ENCODE measurements around the gene TMEM44.
A peak's percentile ranks its signal among the peaks of the same experiment; 100 is the strongest.
"Not testable (repeated sequence)": the region's sequence is repeated elsewhere in the genome, so short reads cannot be mapped to it uniquely, and the experiment has no call there.

TMEM44 gene

DNA sequence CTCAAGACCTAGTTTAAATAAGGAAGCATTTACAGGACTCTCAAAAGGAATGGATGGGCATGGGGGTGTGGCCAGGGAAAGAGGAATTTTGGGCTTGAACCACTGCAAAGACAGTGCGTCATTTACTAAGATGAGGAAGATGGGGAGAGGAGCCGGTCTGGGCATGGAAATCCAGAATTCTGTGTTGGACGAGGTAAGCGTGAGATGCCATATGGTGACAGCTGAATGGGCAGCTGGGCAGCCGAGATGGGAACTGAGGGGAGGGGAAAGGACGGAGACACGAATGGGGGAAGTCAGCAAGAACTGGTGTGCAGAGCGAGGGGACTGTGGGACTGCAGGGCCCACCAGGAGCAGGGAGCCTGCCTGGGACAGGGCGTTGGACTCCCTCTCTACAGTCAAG, 24.2 kb downstream of the TMEM44 start:
- no peak for DNase-seq

DNA sequence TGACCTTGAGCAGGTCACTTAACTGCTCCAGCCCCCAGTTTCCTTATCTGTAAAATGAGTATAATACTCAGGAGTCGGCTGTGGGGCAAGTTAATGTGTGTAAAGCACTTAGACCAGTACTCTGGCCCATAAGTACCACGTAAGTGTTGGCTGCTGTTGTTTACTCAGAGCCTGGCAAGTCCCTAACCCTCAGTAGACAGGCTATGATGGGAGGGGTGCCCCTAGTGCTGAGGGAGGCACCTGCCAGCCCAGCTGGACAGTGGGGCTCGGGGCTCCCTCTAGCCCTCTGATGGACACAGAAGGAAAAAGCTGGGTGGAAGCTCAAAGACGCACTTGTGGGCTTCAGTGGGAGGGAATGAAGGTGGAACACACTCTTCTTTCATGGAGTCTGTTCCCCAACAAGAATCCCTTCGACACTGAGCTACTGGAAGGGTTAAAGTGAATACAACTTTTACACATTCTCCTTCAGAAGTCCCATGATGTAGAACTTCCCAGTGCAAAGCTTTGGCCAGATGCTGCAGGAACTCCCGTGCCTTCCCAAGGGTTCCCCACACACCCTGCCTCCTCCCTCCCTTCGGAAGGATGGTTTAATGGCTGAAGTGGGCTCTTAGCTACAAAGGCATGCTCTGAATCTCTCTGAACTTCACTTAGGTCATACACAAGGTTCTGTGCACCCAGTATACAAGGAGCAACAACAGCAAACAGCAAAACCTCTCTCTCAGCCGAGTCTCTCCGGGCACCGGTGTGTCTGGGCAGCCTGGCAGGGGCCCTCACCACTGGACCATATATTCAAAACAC, 25.4 kb downstream of the TMEM44 start:
- DNase-seq = no peak

DNA sequence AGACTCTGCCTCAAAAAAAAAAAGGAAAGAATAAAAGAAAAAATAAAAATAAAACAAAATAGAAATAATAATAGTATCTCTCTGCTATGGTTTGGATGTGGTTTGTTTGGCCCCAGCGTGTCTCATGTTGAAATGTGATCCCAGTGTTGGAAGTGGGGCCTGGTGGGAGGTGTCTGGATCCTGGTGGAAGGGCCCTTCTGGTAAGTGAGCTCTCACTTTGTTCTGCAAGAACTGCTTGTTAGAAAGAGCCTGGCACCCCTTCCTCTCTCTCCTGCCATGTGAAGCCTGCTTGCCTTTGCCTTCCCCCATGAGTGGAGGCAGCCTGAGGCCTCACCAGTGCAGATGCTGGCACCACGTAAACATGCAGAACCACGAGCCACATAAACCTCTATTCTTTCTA, 26.3 kb downstream of the TMEM44 start:
- no peak for DNase-seq

DNA sequence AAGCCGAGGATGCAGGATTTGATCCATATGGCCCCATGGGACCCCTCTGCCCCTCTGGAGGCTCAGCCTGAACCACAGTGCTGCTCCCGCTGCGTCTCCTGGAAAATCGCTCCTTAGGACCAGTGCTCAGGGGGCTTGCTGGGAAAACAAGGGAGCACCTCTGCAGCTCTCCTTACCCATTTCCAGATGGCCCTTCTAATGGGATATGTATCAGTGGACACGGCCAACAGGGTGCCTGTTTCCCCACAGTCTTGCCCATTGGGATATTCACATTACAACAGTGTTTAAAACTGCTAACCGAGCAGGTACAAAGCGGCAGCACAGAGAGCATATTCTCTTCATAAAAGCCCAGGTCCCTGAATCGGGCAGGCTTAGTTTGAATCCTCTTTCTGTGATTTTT, 27.1 kb downstream of the TMEM44 start:
- DNase-seq = no peak

DNA sequence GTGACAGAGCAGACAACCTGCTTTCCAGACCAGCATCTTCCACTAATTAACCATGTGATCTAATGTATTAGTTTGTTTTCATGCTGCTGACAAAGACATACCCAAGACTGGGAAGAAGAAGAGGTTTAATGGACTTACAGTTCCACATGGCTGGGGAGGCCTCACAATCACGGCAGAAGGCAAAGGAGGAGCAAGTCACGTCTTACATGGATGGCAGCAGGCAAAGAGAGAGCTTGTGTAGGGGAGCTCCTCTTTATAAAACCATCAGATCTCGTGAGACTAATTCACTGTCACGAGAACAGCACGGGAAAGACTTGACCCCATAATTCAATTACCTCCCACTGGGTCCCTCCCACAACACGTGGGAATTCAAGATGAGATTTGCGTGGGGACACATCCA, 27.9 kb downstream of the TMEM44 start:
- not testable (repeated sequence) for DNase-seq

DNA sequence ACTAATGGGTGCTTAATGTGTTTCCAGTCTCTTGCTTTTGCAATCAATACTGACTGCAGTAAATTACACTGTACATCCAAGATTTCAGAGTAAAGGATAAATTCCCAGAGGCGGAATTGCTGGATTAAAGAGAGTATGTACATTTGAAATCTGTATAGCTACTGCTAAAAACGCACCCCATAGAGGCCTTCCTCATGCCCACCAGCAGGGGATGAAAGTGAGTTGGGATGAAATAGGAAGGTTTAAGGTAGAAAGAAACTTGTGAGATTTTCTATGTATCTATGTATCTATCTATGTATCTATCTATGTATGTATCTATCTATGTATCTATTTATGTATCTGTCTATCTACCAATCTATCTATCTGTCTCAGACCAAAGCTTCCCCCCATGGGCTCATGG, 28.4 kb downstream of the TMEM44 start:
- DNase-seq = no peak

DNA sequence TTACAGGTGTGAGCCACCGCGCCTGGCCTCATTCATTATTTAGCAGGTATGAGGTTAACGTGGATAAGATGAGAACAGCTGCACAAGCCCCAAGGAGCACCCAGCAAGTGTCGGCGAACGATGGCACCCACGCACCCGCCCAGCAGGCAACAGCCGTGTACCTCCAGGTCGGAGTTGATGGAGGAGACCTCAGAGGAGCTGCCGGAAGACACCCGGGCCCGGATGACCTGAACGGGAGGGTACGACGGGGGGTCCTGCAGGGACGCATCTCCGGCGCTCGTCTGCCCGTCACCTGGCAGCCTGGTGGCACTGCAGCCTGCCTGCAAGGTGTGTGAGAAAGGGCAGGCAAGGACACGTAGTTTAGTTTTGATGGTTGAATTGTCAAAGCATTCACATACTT, 29.1 kb downstream of the TMEM44 start:
- no peak for DNase-seq

DNA sequence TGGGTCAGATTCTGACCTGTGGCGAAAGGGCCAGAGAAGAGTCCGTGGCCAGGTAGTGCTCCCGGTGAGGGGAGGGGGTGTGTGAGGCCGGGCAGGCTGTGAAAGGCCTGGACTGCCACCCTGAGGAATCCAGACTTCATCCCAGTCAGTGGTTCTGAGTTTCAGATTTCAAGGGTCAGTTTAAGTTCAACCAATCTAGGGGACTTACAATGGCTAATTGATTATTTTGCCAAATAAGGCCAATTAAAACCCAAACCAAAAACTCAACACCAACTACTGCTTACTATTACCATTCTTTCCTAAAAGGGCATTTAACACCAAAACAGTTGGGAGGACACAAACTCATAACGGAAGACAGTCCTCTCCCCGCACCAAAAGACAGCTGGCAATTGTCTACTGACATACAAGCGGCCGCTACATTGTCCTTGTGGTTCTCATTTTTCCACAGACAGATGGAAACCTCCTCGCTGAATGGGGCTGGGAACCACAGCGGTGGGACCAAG, 30.5 kb downstream of the TMEM44 start:
- DNase-seq = no peak

DNA sequence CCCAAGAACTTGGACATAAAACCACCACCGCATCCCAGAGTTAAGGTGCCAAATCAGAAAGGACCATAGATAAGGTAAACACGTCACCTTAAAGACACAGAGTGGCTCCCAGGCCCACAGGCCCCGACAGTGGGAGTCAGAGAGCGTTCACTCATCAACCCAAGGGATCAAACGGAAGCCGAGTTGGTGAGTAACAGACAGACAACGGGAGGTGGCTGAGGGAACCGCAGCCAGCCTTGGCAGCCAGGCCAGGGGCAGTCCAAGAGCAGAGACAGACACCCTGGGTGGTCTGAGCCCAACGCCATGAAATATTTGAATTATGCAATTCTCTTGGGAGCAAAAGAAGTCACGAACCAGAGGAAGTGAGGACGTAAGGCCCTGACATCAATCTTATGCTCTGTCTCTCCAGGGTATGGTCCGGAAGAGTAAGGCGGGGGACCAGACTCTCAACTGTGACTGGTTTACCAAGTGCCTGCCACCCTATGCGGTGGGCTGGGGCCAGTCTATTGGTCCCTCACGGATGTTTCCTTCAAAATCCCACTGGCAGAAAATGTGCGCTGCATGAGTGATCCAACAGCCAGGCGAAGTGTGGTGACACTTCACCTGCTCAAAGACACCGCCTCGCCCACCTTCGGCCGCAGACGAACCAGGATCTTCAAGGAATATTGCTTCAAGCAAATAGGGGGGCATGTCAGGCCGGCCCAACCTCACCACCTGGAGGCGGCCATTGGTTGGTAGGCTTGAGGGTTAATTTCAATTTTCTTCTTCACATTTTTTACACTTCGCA, 34.3 kb downstream of the TMEM44 start:
- DNase-seq = peak; percentile 99

DNA sequence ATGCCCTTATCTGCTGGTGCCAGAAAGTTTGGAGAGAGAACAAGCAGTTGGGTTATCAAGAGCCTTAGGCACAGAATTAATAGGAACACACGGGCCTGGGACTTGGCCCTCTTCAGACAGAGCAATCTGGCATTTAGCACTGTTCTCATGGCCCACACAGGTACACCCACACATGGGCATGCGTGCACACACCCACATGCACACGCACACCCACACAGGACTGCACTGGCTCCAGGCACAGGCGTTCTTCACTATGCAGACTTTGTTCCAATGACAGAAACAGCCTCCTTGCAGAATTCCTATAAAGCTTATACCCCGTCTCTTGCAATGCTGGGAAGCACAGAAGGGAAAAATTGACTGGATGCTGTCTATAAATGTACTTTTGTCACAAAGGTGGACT, 36.3 kb downstream of the TMEM44 start:
- DNase-seq = no peak

DNA sequence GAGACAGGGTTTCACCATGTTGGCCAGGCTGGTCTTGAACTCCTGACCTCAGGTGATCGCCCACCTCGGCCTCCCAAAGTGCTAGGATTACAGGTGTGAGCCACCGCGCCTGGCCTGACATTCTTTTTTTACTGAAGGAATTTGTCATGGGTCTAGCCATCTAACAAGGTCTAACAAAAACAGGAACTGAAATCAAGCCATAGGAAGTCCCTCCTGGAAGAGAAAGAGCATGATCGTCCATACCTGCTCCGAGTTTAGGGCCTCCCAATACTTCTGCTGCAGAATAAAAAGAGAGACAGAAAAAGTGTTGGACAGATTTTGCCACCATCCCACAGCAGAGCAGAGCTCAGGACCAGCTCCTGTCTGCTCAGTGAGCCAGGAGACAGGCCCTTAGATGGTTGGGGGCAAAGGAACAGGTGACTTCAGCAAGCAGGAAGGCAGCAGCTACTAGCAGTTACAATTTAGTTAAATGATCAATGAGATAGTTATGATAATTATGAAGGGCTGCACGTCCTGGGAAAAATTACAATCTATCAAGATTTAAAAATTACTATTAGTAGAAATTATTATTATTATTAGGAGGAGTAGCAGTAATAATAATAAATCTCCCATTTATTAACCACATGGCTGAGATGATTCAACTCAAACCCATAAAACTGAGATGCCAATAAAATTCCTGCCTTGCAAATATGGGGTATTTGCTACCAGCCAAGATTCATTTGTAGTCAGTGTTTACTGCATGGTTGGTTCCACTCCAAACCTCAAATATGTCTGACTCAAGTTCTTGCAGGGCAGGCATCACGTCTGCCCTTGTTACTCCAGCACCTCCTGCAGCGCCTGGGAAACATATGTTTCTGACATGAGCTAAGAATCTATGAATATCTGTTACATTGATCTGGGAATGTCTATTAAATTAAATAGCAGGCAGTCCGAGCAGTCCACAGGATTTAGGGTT, 40.1 kb downstream of the TMEM44 start:
- DNase-seq = peak; percentile 100

DNA sequence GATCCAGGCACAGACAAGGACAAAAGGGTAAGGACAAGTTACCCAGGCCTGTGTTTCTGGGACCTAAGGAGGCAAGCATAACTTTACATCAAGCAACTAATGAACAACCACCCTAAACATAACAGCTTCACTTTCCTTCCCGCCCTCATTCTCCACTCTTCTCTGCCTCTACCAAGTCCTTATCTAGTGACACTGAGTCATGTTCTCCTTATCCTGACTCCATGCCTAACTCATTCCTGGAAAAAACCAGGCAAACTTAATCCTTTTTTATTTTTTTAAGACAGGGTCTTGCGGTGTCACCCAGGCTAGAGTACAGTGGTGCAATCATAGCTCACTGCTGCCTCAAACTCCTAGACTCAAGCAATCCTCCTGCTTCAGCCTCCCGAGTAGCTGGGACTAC, 44.5 kb downstream of the TMEM44 start:
- peak; percentile 38 for DNase-seq

DNA sequence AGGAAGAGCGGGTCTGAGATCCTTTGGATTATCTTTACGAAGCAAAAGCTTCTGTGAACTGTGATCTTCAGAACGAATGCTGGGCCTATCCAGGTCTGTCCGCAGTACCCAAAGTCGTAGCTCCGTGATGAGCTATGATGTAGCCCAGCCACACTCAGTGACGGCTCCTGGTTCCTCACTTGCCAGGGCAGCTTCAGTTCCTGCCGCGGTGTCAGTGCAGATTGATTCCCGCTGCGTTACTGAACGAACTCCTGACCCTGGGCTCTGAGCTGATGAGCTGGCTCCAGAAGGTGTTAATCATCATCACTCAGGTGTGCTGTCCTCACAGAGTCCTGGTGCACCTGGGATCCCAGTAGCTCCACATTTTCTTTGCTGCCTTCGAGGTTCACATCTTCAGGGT, 45.0 kb downstream of the TMEM44 start:
- DNase-seq = no peak

DNA sequence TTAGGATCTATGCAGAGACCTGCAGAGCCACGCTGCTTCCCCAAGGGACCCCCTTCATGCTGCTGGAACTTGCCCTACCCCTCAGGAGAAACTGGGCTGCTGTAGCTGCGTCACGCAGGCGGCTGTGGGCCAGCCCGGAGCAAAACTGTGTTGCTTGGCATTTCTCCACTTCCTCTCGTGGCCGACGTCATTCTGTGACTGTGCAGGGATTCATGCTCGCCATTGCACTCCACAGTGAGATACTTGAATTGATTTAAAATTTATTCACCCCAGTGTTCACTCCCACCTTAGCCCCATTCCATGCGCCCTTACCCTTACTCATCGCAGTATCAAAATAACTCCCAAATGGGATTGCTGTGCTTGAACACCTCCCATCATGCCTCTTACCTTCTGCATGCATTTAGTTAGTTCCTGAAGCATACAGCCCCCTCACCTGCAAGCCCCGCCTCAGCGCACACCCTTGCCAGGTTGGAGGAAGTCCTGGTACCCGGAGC, 45.7 kb downstream of the TMEM44 start:
- peak; percentile 43 for DNase-seq

DNA sequence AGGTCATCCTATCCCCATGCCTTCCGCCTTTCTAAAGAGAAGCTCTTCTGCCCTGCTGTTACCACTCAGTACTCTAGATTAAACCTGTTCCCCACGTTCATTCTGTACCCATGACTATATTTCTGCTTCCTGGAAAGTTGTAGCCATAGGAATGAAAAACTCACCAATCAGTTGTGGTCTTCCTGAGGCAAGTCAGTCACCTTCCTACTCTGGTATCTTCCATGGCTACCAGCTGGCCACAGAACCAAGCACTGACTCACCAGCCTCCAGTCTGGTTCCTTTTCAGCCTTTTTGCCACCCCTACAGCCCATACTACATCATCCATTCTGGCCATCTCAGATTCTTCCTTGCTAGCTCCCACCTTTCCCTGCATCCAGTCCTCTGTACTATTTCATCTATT, 46.4 kb downstream of the TMEM44 start:
- DNase-seq = peak; percentile 58

DNA sequence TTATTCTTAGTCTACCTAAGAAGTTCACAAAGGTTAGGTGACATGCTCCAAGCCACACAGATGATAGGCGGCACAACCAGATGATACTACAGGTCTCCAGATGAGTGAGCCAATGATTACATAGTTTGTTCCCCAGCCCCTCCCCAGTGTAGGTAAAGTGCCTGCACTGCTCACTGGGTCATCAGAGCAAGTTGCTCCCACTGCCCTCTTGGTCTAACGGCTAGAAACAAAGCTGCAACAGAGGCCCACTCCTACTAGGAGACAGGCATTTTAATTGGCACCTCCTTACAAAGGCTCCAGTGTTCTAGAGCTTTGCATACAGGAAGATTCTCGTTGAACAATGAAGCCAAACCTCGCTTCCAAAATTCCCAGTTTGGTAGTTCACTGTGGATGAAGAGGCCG, 47.3 kb downstream of the TMEM44 start:
- no peak for DNase-seq

DNA sequence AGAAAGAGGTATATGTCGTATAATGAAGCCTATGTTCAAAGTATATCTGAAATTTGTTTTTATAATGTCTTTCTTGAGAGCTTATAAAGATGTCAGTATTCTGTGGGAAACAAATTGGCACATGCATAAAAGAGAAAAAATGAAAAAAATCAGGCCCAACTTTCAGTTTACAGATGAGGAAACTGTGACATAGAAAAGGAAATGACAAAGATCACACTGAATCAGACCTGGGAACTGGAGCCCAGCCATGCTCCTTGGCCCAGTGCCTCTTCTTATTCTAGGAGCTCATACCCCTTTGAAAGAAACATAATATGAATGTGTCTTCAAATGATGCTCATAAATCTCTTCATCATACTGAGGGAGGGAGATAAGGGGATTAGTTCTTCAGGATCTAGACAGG, 48.4 kb downstream of the TMEM44 start:
- no peak for DNase-seq

DNA sequence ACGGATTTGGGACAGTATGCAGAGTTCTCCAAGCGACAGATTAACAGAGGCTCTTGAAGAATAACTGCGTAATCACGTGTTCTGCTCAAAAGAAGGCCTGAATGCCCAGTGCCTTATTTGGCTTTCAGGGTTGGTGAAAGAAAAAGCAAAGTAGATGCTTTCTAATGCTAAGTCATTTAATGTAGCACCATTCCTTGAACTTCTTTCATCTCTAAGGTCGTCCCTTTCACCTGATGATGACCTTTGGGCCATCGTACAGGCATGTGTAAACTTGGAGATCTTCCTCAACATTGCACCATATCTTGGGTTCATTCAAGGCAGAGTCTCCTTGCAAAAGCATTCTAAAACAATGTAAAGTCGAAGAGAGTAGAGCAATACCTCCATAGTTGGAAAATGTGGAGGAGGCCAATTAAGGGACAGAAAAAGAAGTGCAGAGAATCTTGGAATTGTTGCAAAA, 48.9 kb downstream of the TMEM44 start:
- DNase-seq = no peak

DNA sequence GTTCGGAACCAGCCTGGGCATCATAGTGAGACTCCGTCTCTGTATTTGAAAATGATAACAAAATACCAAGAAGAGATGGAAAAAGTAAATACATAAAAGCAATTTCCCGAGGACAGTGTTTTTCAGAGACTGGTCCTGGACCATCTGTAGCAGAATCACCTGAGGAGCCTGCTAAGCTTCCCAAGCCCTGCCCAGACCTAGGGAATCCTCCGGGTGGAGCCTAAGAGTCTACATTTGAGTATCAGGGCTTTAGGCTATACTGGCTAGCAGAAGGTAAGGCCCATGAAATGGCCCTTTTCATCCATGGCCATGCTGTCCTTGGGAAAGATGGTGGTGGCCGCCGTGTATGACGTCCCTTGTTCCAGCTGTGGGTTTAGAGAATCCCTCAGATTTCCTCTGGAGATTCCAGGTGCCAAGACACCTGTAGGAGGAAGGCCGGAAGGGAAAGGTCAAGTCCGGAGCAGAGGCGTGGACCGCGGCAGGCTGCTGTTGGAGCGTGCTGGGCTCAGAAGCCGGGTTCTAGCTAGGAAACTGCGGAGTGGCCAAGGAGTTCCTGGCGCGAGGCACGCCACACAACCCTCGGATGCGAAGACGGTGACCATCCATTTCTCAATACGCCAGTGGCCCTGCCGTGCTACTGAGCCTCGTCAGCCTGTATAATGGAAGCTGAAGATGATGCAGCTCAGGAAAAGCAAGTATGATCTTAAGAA, 50.9 kb downstream of the TMEM44 start:
- no peak for DNase-seq

DNA sequence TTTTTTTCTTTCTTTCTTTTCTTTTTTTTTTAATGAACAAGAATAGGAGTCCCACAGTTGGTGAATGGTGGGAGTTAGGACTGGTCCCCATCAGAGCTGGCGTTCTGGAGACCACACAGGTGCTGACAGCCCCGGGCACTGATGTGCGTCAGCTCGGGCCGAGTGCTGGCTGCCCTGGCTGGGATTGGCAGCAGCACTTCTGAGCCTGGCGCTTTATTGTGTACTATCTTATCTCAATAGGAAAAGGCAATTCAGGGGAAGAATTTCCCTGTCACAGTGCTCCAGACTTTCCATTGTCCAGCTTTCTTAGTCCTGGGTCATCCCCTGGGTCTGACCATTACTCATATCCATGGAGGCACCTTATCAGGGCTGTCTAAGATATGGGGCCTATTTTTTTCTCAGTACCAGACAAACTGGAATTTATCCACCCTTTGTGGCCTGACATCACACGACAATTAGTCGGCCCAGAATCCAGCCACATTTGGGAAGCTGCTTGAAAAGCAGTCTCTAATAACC, 54.1 kb downstream of the TMEM44 start:
- DNase-seq = peak; percentile 62

All from fibroblast of skin of scalp (primary cell).